Panc1 (cell line): ENCODE measurements around the gene LACC1. TPM values are rescaled to one million over a fixed set of nuclear protein-coding genes. Genes with fewer than 3 reads are reported as not detected.

Experiments used
- ATAC-seq: fragments of 200-7000 bp; cut with Tn5 transposase; 2 replicates; pipeline ENCODE4 v1.9.1; 2020; ENCODE audit warnings: mild to moderate bottlenecking, moderate library complexity
- BruUV-seq: library from RNA; stranded (reverse); fragments of 400-500 nt; replicated peaks from 2 replicates; lab custom pipeline; 2021; lab: Mats Ljungman, UMichigan
- CTCF ChIA-PET: fragments of 300-600 bp; sonication (Branson Sonifier 250); formaldehyde crosslinking; loops from one replicate; lab custom pipeline; 2022; ENCODE audit warnings: antibody characterized with exemption; lab: Charles Lee
- POLR2A ChIA-PET: fragments of 300-600 bp; sonication (Branson Sonifier 250); formaldehyde crosslinking; loops from one replicate; lab custom pipeline; 2022; ENCODE audit warnings: antibody characterized with exemption; lab: Charles Lee
- DNase-seq: peaks from one replicate; pipeline ENCODE4 v3.0.0-alpha.2; 2010; ENCODE audit warnings: low read depth, low spot score
- H3K27ac ChIP-seq: 2 replicates; pipeline ENCODE4 v1.5.1; 2011; ENCODE audit warnings: mild to moderate bottlenecking, low read length, inconsistent platforms
- H3K27me3 ChIP-seq: fragments of 200-500 bp; sonication (Bioruptor generic); 2 replicates; pipeline ENCODE4 v1.6.0; 2014; ENCODE audit warnings: low read length, inconsistent platforms; ENCODE audit not compliant: control insufficient read depth, insufficient read depth
- H3K36me3 ChIP-seq: fragments of 200-500 bp; sonication (Bioruptor generic); 2 replicates; pipeline ENCODE4 v1.5.1; 2014; ENCODE audit warnings: inconsistent platforms, mild to moderate bottlenecking, low read length, moderate library complexity; ENCODE audit not compliant: control insufficient read depth, insufficient read depth
- H3K4me1 ChIP-seq: 2 replicates; pipeline ENCODE4 v1.5.1; 2011; ENCODE audit warnings: inconsistent platforms, mild to moderate bottlenecking, low read length, moderate library complexity; ENCODE audit not compliant: control insufficient read depth, insufficient read depth
- H3K4me3 ChIP-seq, 2 experiments: 2 replicates each; pipeline ENCODE4 v1.5.1; 2011 to 2012; ENCODE audit warnings: low read depth in 2 of 2, low read length in 2 of 2, mild to moderate bottlenecking in 2 of 2, inconsistent platforms in 1 of 2, moderate library complexity in 1 of 2
- H3K9me3 ChIP-seq: fragments of 200-500 bp; sonication (Bioruptor generic); 2 replicates; pipeline ENCODE4 v1.5.1; 2014; ENCODE audit warnings: low read depth, mild to moderate bottlenecking, inconsistent platforms, low read length, moderate library complexity; ENCODE audit not compliant: control insufficient read depth, insufficient read depth
- CTCF ChIP-seq: fragments of 450-650 bp; IDR thresholded peaks from 2 replicates; pipeline ENCODE4 v1.5.1; 2017; ENCODE audit warnings: mild to moderate bottlenecking
- POLR2AphosphoS5 ChIP-seq: IDR thresholded peaks from 2 replicates; pipeline ENCODE4 v1.6.1; 2012; ENCODE audit warnings: mild to moderate bottlenecking, low read depth, low read length, moderate library complexity
- REST ChIP-seq, 2 experiments: IDR thresholded peaks; 2 replicates each; pipeline ENCODE4 v1.6.1; 2011 to 2012; ENCODE audit warnings: low read depth in 2 of 2, control low read depth in 1 of 2, low read length in 1 of 2, mild to moderate bottlenecking in 1 of 2, moderate library complexity in 1 of 2; ENCODE audit not compliant: insufficient read depth in 1 of 2
- SIN3A ChIP-seq: IDR thresholded peaks from 2 replicates; pipeline ENCODE4 v1.6.1; 2012; ENCODE audit warnings: low read depth, mild to moderate bottlenecking, low read length, moderate library complexity, borderline replicate concordance; ENCODE audit not compliant: insufficient read depth
- TCF7L2 ChIP-seq: IDR thresholded peaks from 2 replicates; pipeline ENCODE4 v1.6.1; 2011; ENCODE audit warnings: mild to moderate bottlenecking, low read depth, low read length, inconsistent platforms
- in situ Hi-C: cut with HindIII; loops from 2 replicates; pipeline ENCODE4 v1.10.0; 2016; ENCODE audit warnings: low sequenced_read_pairs, low pct_unique_long_range_greater_than_20kb
- intact Hi-C: fragments of 100-400 bp; cut with micrococcal nuclease; formaldehyde crosslinking; loops from one replicate; pipeline ENCODE4 v1.10.0; 2022; ENCODE audit not compliant: unreplicated experiment
- total RNA-seq: library from RNA; stranded (reverse); gene quantifications from one replicate; pipeline ENCODE4 v1.2.1, GENCODE V29; 2021; ENCODE audit not compliant: unreplicated experiment

Gene LACC1
- total RNA-seq, 1 experiment from 2014 or later: 2.1 TPM

- H3K27me3 ChIP-seq: no peaks in the 10 kb centered on the region
- intact Hi-C loops (no loop called here), in situ Hi-C loops (no loop called here)
- H3K4me1 ChIP-seq: no peaks in the 10 kb centered on the region; the same call in 1 of the 2 replicates
- ATAC-seq (no peak), DNase-seq (no peak)
- CTCF ChIA-PET: no interaction called here
- H3K36me3 ChIP-seq: no peaks in the 10 kb centered on the region; the same call in 1 of the 2 replicates
- no peak overlapping the region for H3K27ac ChIP-seq
- H3K9me3 ChIP-seq: no peaks in the 10 kb centered on the region
- BruUV-seq: no TSS peak
- no peak overlapping the region for H3K4me3 ChIP-seq
- TF ChIP-seq REST (IDR thresholded peaks at IDR 0.05; ENCODE audit: insufficient read depth in 1 of 2, low read depth in 2 of 2, low read length in 1 of 2) (no peak), TCF7L2 (no peak), CTCF (no peak), POLR2AphosphoS5 (no peak), SIN3A (no peak)
- POLR2A ChIA-PET: no interaction called here
Measured at GRCh38 chr13:43877766-43878165, 1.9 kb upstream of the LACC1 start.

- peak within 1 kb of the TSS; percentile 89 for H3K27ac ChIP-seq
- ATAC-seq: peak; percentile 96
- TF ChIP-seq POLR2AphosphoS5 (peak; percentile 63), REST (IDR thresholded peaks at IDR 0.05; ENCODE audit: insufficient read depth in 1 of 2, low read depth in 2 of 2, low read length in 1 of 2) (no peak)
- H3K9me3 ChIP-seq: no peaks in the 10 kb centered on the region
- intact Hi-C loops (no loop called here), in situ Hi-C loops (no loop called here)
- CTCF ChIA-PET: no interaction called here
- H3K4me3 ChIP-seq: peak within 1 kb of the TSS; percentile 69 to 76
- no peaks in the 10 kb centered on the region for H3K27me3 ChIP-seq
- BruUV-seq: no TSS peak
- no peak for DNase-seq
- POLR2A ChIA-PET: interaction anchor here (0.6 to 1.2 kb wide), 2 partner anchors 49 to 1040 kb away, joined by 6 to 7 read pairs; no protein-coding TSS in a partner anchor
- H3K4me1 ChIP-seq: no peaks in the 10 kb centered on the region; the same call in 1 of the 2 replicates
- no peaks in the 10 kb centered on the region for H3K36me3 ChIP-seq
Measured at GRCh38 chr13:43878892-43879754, 581 bp upstream of the LACC1 start, which contains the start of gene CCDC122. Gene CCDC122 (minus strand): TSS chr13:43879740. CDS start chr13:43869376, 10,364 bp downstream.
